ENCODE results near the gene ABCB1. TPM values are rescaled to one million over a fixed set of nuclear protein-coding genes. Genes with fewer than 3 reads are reported as not detected.

The ABCB1 gene
- polyA plus RNA-seq, 1 donor from 2014 or later = 1.6 TPM

GRCh38 chr7:87592300-87592699 is 8.4 kb downstream of the ABCB1 start:
- no peaks in the 10 kb centered on the region for H3K79me2 ChIP-seq (replicated peaks; ENCODE audit: insufficient read depth, low read length)
- no peak for TF ChIP-seq EP300 (conservative IDR thresholded peaks at IDR 0.05; ENCODE audit: poor library complexity, severe bottlenecking)
- TF ChIP-seq POLR2AphosphoS5 (IDR thresholded peaks at IDR 0.05) = no peak
- TF ChIP-seq REST (IDR thresholded peaks at IDR 0.05; ENCODE audit: borderline replicate concordance) = no peak
- TF ChIP-seq SMC3 (conservative IDR thresholded peaks at IDR 0.05; ENCODE audit: poor library complexity) = no peak
- TF ChIP-seq MXI1 (conservative IDR thresholded peaks at IDR 0.05; ENCODE audit: poor library complexity, severe bottlenecking) = no peak
- TF ChIP-seq CTCF (IDR thresholded peaks at IDR 0.05; ENCODE audit: poor library complexity, severe bottlenecking) = no peak
- no peak for TF ChIP-seq EZH2 (IDR thresholded peaks at IDR 0.05; ENCODE audit: borderline replicate concordance, insufficient read depth, low read length, poor library complexity, severe bottlenecking)
- H3F3A ChIP-seq (ENCODE audit: insufficient read depth, low read length, poor library complexity, severe bottlenecking) = no peaks in the 10 kb centered on the region
- no peaks in the 10 kb centered on the region for H3K36me3 ChIP-seq (ENCODE audit: insufficient read depth, low read length)
- no peaks in the 10 kb centered on the region for H3K9me2 ChIP-seq (ENCODE audit: insufficient read depth, low read length)
- no peaks in the 10 kb centered on the region for H3K9me3 ChIP-seq (ENCODE audit: low read length)
- H3K9ac ChIP-seq (ENCODE audit: low read length) = no peak overlapping the region
- no peak overlapping the region for H3K27ac ChIP-seq (ENCODE audit: low read length)
- no peak overlapping the region for H3K4me2 ChIP-seq (ENCODE audit: low read length)
- no peak overlapping the region for H3K4me3 ChIP-seq (ENCODE audit: low read length)
- H3K27me3 ChIP-seq (ENCODE audit: insufficient read depth, low read depth, low read length) = no peaks in the 10 kb centered on the region
- no peaks in the 10 kb centered on the region for H4K20me1 ChIP-seq (ENCODE audit: insufficient read depth)
- H2AFZ ChIP-seq (ENCODE audit: low read depth, low read length) = no peak overlapping the region

GRCh38 chr7:87591211-87591610 is 9.5 kb downstream of the ABCB1 start:
- Histone ChIP-seq H3K4me2 (ENCODE audit: low read length) (no peak overlapping the region), H3K79me2 (replicated peaks; ENCODE audit: insufficient read depth, low read length) (no peaks in the 10 kb centered on the region), H3K36me3 (ENCODE audit: insufficient read depth, low read length) (no peaks in the 10 kb centered on the region), H3K9me3 (ENCODE audit: low read length) (no peaks in the 10 kb centered on the region), H3K4me3 (ENCODE audit: low read length) (no peak overlapping the region), H2AFZ (ENCODE audit: low read depth, low read length) (no peak overlapping the region), H3K9ac (ENCODE audit: low read length) (no peak overlapping the region), H3K9me2 (ENCODE audit: insufficient read depth, low read length) (no peaks in the 10 kb centered on the region), H3F3A (ENCODE audit: insufficient read depth, low read length, poor library complexity, severe bottlenecking) (no peaks in the 10 kb centered on the region), H3K27ac (ENCODE audit: low read length) (no peak overlapping the region), H4K20me1 (ENCODE audit: insufficient read depth) (no peaks in the 10 kb centered on the region), H3K27me3 (ENCODE audit: insufficient read depth, low read depth, low read length) (no peaks in the 10 kb centered on the region)
- no peak for TF ChIP-seq POLR2AphosphoS5 (IDR thresholded peaks at IDR 0.05)
- TF ChIP-seq SMC3 (conservative IDR thresholded peaks at IDR 0.05; ENCODE audit: poor library complexity) = no peak
- no peak for TF ChIP-seq CTCF (IDR thresholded peaks at IDR 0.05; ENCODE audit: poor library complexity, severe bottlenecking)
- no peak for TF ChIP-seq MXI1 (conservative IDR thresholded peaks at IDR 0.05; ENCODE audit: poor library complexity, severe bottlenecking)
- no peak for TF ChIP-seq RAD21 (conservative IDR thresholded peaks at IDR 0.05)
- no peak for TF ChIP-seq REST (IDR thresholded peaks at IDR 0.05; ENCODE audit: borderline replicate concordance)
- no peak for TF ChIP-seq TAF1 (IDR thresholded peaks at IDR 0.05; ENCODE audit: low read depth)
- TF ChIP-seq EP300 (conservative IDR thresholded peaks at IDR 0.05; ENCODE audit: poor library complexity, severe bottlenecking) = no peak
- no peak for TF ChIP-seq EZH2 (IDR thresholded peaks at IDR 0.05; ENCODE audit: borderline replicate concordance, insufficient read depth, low read length, poor library complexity, severe bottlenecking)

Data from neural cell (in vitro differentiated cells).